ENCODE data around the gene SOX8.

DNA sequence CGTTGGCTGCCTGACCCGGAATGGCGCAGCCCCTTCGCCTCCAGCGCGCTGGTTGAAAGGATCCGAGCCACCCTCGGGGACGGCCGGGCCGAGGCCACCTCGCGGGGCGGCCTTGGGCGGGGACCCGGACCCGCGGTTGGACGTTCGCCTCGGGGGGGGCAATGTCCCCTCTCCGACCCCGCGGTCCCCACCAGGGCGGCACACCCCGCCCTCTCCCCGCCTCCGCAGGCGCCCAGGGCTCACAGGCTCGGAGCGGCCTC is 1.0 kb upstream of the SOX8 start:
- TF ChIP-seq, protein P1, sequence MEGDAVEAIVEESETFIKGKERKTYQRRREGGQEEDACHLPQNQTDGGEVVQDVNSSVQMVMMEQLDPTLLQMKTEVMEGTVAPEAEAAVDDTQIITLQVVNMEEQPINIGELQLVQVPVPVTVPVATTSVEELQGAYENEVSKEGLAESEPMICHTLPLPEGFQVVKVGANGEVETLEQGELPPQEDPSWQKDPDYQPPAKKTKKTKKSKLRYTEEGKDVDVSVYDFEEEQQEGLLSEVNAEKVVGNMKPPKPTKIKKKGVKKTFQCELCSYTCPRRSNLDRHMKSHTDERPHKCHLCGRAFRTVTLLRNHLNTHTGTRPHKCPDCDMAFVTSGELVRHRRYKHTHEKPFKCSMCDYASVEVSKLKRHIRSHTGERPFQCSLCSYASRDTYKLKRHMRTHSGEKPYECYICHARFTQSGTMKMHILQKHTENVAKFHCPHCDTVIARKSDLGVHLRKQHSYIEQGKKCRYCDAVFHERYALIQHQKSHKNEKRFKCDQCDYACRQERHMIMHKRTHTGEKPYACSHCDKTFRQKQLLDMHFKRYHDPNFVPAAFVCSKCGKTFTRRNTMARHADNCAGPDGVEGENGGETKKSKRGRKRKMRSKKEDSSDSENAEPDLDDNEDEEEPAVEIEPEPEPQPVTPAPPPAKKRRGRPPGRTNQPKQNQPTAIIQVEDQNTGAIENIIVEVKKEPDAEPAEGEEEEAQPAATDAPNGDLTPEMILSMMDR (IDR thresholded peaks at IDR 0.05): no peak
- TF ChIP-seq POLR2A (IDR thresholded peaks at IDR 0.05): no peak
